K562 (cell line): ENCODE measurements around the gene EPHB4. TPM values are rescaled to one million over a fixed set of nuclear protein-coding genes. Genes with fewer than 3 reads are reported as not detected.
A peak's percentile ranks its signal among the peaks of the same experiment; 100 is the strongest.

Experiments used
- ATAC-seq: fragments of 200-7000 bp; cut with Tn5 transposase; 3 replicates; pipeline ENCODE4 v1.9.1; 2020; ENCODE audit warnings: moderate library complexity
- BruUV-seq: library from RNA; stranded (reverse); fragments of 400-500 nt; replicated peaks from 2 replicates; lab custom pipeline; 2021; lab: Mats Ljungman, UMichigan
- CTCF ChIA-PET: fragments of 300-600 bp; formaldehyde crosslinking; extraction: SDS; loops from one replicate; lab custom pipeline; 2021; ENCODE audit warnings: low intra/inter-chr PET ratio; lab: Yijun Ruan, JAX
- POLR2A ChIA-PET: fragments of 300-600, 350-650 bp; sonication (Branson Sonifier 250); formaldehyde crosslinking; extraction: SDS; loops from one replicate; lab custom pipeline; 2021; ENCODE audit warnings: antibody characterized with exemption, inconsistent platforms; lab: Yijun Ruan, JAX
- DNase-seq, 4 experiments: peaks; one replicate each; pipeline versions ENCODE4 v3.0.0 to v3.0.0-alpha.2; 2011 to 2018; ENCODE audit warnings: low spot score in 3 of 4, mixed read lengths in 3 of 4; ENCODE audit errors: extremely low read depth in 1 of 4
- FAIRE-seq: peaks from 2 replicates; lab custom pipeline; 2011; peaks lifted over from hg19 to GRCh38; lab: Jason Lieb, UNC
- H2AFZ ChIP-seq: 2 replicates; pipeline ENCODE4 v1.6.0; 2011; ENCODE audit warnings: low read depth, low read length, control low read depth, inconsistent platforms
- H3K27ac ChIP-seq: fragments of 200-600 bp; 3 replicates; pipeline ENCODE4 v1.8.0; 2011; ENCODE audit warnings: low read depth, mild to moderate bottlenecking, control low read depth, inconsistent platforms, low read length, moderate library complexity, mixed read lengths; ENCODE audit errors: extremely low read depth
- H3K27me3 ChIP-seq, 2 experiments: fragments of 300-600 bp in 1 of 2; 2 replicates in 1 of 2; 3 replicates in 1 of 2; pipeline versions ENCODE4 v1.6.0 to v1.8.0; 2011; ENCODE audit warnings: inconsistent platforms in 2 of 2, low read length in 2 of 2, mild to moderate bottlenecking in 1 of 2, mixed read lengths in 1 of 2, moderate library complexity in 1 of 2; ENCODE audit not compliant: control insufficient read depth in 2 of 2, insufficient read depth in 2 of 2
- H3K36me3 ChIP-seq: fragments of 300-600 bp; 3 replicates; pipeline ENCODE4 v1.8.0; 2011; ENCODE audit warnings: mild to moderate bottlenecking, low read length, inconsistent platforms; ENCODE audit not compliant: control insufficient read depth, insufficient read depth
- H3K4me1 ChIP-seq, 2 experiments: fragments of 200-600 bp in 1 of 2; replicated peaks in 1 of 2; 2 replicates in 1 of 2; 3 replicates in 1 of 2; pipeline versions ENCODE4 v1.5.1 to v1.8.0; 2011; ENCODE audit warnings: inconsistent platforms in 2 of 2, low read length in 2 of 2, mild to moderate bottlenecking in 1 of 2, mixed read lengths in 1 of 2, moderate library complexity in 1 of 2; ENCODE audit not compliant: control insufficient read depth in 2 of 2, insufficient read depth in 2 of 2
- H3K4me2 ChIP-seq: 2 replicates; pipeline ENCODE4 v1.6.1; 2011; ENCODE audit warnings: low read length, control low read depth, inconsistent platforms, mixed read lengths; ENCODE audit not compliant: insufficient read depth
- H3K4me3 ChIP-seq: fragments of 200-600 bp; sonication (generic), shearing (Covaris generic); 2 replicates; pipeline ENCODE4 v1.5.1; 2016; ENCODE audit warnings: control low read depth, inconsistent platforms
- H3K79me2 ChIP-seq: fragments of 200-600 bp; 3 replicates; pipeline ENCODE4 v1.8.0; 2011; ENCODE audit warnings: low read length, inconsistent platforms; ENCODE audit not compliant: control insufficient read depth, insufficient read depth
- H3K9ac ChIP-seq, 2 experiments: 2 replicates each; pipeline versions ENCODE4 v1.6.0 to v1.6.1; 2011; ENCODE audit warnings: low read depth in 2 of 2, low read length in 2 of 2, control low read depth in 1 of 2, inconsistent platforms in 1 of 2, mild to moderate bottlenecking in 1 of 2, mixed read lengths in 1 of 2; ENCODE audit not compliant: insufficient read depth in 1 of 2
- H3K9me1 ChIP-seq: one replicate; pipeline ENCODE4 v1.6.0; 2011; ENCODE audit warnings: inconsistent platforms, mild to moderate bottlenecking, low read length, moderate library complexity; ENCODE audit not compliant: control insufficient read depth, insufficient read depth
- H3K9me3 ChIP-seq: replicated peaks from 2 replicates; pipeline ENCODE4 v1.5.1; 2011; ENCODE audit warnings: low read depth, low read length, inconsistent platforms; ENCODE audit not compliant: control insufficient read depth, insufficient read depth
- H4K20me1 ChIP-seq: replicated peaks from 2 replicates; pipeline ENCODE4 v1.6.1; 2011; ENCODE audit warnings: low read length, inconsistent platforms, mixed read lengths; ENCODE audit not compliant: control insufficient read depth, insufficient read depth
- CHD2 ChIP-seq: IDR thresholded peaks from 2 replicates; pipeline ENCODE4 v1.6.1; 2011; ENCODE audit warnings: low read depth, low read length
- CREBBP ChIP-seq: IDR thresholded peaks from one replicate; pipeline ENCODE4 v1.6.1; 2012; ENCODE audit warnings: low read depth, mild to moderate bottlenecking, control low read depth, inconsistent platforms, low read length
- EP400 ChIP-seq: fragments of 450-650 bp; IDR thresholded peaks from 2 replicates; pipeline ENCODE4 v1.6.1; 2017; ENCODE audit warnings: antibody characterized with exemption, mild to moderate bottlenecking, moderate library complexity
- FOXJ2 ChIP-seq: fragments of 200-800 bp; sonication (Bioruptor generic); IDR thresholded peaks from 2 replicates; pipeline ENCODE4 v1.6.1; 2016; ENCODE audit warnings: missing genetic modification characterization, missing compliant biosample characterization
- GATAD2A ChIP-seq: fragments of 450-650 bp; IDR thresholded peaks from 2 replicates; pipeline ENCODE4 v1.6.1; 2017
- KLF10 ChIP-seq: fragments of 250-450 bp; sonication (Bioruptor Pico); IDR thresholded peaks from 2 replicates; pipeline ENCODE4 v1.6.1; 2021; ENCODE audit warnings: matching md5 sums
- MCM7 ChIP-seq, 2 experiments: fragments of 450-650 bp; IDR thresholded peaks; 2 replicates each; pipeline ENCODE4 v1.6.1; 2016 to 2018
- NFIC ChIP-seq: fragments of 450-650 bp; IDR thresholded peaks from 2 replicates; pipeline ENCODE4 v1.6.1; 2017; ENCODE audit warnings: mild to moderate bottlenecking, inconsistent platforms
- RBM22 ChIP-seq: fragments of 200-400 bp; formaldehyde crosslinking; IDR thresholded peaks from 2 replicates; pipeline ENCODE4 v1.6.1; 2018; ENCODE audit warnings: low read length, low read depth; ENCODE audit not compliant: poor library complexity, severe bottlenecking
- ZNF583 ChIP-seq: fragments of 250-450 bp; sonication (Bioruptor Pico); IDR thresholded peaks from 2 replicates; pipeline ENCODE4 v1.4.0; 2020
- ZNF695 ChIP-seq: fragments of 450-650 bp; formaldehyde crosslinking; IDR thresholded peaks from 2 replicates; pipeline ENCODE4 v1.4.0; 2020; ENCODE audit warnings: mild to moderate bottlenecking, moderate library complexity
- WGBS: fragments of 100-300 bp; shearing (Covaris generic); methylation state at CpG from one replicate; pipeline ENCODE4 v1.1.6; 2016; ENCODE audit warnings: low coverage, mixed read lengths; ENCODE audit not compliant: insufficient coverage; ENCODE audit errors: missing lambda C conversion rate; 5-methylcytosine and 5-hydroxymethylcytosine counted together
- in situ Hi-C: fragments of 300-500 bp; cut with MboI; formaldehyde crosslinking; loops from 4 replicates; pipeline ENCODE4 v1.15.0; 2018; ENCODE audit warnings: inconsistent platforms, mixed read lengths
- intact Hi-C: fragments of 100-400 bp; cut with micrococcal nuclease; formaldehyde crosslinking; loops from 2 replicates; pipeline ENCODE4 v1.14.2; 2022
- polyA plus RNA-seq, 8 experiments: library from polyadenylated mRNA; depleted of rRNA in 4 of 8; stranded (reverse) in 5 of 8; unstranded in 3 of 8; fragments of >200 nt; fragmentation: Nextera tagmentation in 2 of 8; fragmentation: Illumina TruSeq in 1 of 8; extraction: Ambion mirVana in 2 of 8; extraction: Trizol in 1 of 8; gene quantifications; 2 replicates each; pipeline versions ENCODE4 v1.2.1 to v1.2.3, GENCODE V29; 2011 to 2014; ENCODE audit warnings: inconsistent platforms in 1 of 8, missing spikeins in 1 of 8
- total RNA-seq, 7 experiments: library from RNA; depleted of rRNA in 6 of 7; stranded (reverse); fragments of >200 nt in 6 of 7; fragmentation: Illumina TruSeq in 2 of 7; extraction: Trizol in 2 of 7; gene quantifications; 2 replicates each; pipeline versions ENCODE4 v1.2.1 to v1.2.3, GENCODE V29; 2011 to 2021; ENCODE audit warnings: low replicate concordance in 1 of 7
- TF ChIP-seq, protein P1 (sequence below): fragments of 450-650 bp; formaldehyde crosslinking; IDR thresholded peaks from 2 replicates; pipeline ENCODE4 v1.4.0; 2022; ENCODE audit warnings: missing genetic modification characterization
- TF ChIP-seq, protein P2 (sequence below): IDR thresholded peaks from 2 replicates; pipeline ENCODE4 v1.6.1; 2014; ENCODE audit warnings: antibody characterized with exemption
- TF ChIP-seq, protein P3 (sequence below), 2 experiments: fragments of 450-650 bp in 1 of 2; sonication (generic) in 1 of 2; formaldehyde crosslinking in 1 of 2; IDR thresholded peaks in 1 of 2; conservative IDR thresholded peaks in 1 of 2; 2 replicates each; pipeline versions ENCODE4 v1.6.1 to v1.8.1; 2016 to 2023; ENCODE audit warnings: mild to moderate bottlenecking in 2 of 2, moderate library complexity in 2 of 2, inconsistent platforms in 1 of 2, missing genetic modification reagents in 1 of 2
- TF ChIP-seq, protein P4 (sequence below): fragments of 250-450 bp; sonication (Bioruptor Pico); IDR thresholded peaks from 2 replicates; pipeline ENCODE4 v1.8.0; 2022; ENCODE audit warnings: inconsistent platforms, mild to moderate bottlenecking, moderate library complexity, borderline replicate concordance

The EPHB4 gene
- total and polyA plus RNA-seq, 9 of the 15 experiments (the other 6 are each of a cell fraction or from before 2014, with no cell fraction given): 1.2 to 82.1 (median 37.9) TPM

DNA sequence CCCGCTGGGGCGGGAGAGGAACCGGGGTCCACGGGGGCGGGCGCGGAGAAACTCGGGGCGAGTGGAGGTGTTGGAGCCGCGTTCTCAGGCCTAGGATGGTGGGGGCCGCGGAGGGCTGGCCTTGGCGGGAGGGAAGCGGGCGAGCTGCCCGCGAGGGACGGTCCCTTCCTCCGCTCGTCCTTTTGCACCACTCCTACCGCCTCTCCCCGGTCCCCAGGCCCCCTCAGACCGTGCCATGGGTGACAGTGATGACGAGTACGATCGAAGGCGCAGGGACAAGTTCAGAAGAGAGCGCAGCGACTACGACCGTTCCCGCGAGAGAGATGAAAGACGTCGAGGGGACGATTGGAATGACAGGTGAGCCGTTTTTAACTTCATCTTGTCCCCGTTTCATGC is 48.0 kb upstream of the EPHB4 start:
- peak overlapping the region; percentile 88 for H2AFZ ChIP-seq
- TF ChIP-seq GATAD2A: 0 out of 2 replicates have a peak, but pooled peaks have one; percentile 25
- no peak for TF ChIP-seq EP400
- no peak for TF ChIP-seq RBM22
- TF ChIP-seq CREBBP: no peak
- TF ChIP-seq, protein P1, sequence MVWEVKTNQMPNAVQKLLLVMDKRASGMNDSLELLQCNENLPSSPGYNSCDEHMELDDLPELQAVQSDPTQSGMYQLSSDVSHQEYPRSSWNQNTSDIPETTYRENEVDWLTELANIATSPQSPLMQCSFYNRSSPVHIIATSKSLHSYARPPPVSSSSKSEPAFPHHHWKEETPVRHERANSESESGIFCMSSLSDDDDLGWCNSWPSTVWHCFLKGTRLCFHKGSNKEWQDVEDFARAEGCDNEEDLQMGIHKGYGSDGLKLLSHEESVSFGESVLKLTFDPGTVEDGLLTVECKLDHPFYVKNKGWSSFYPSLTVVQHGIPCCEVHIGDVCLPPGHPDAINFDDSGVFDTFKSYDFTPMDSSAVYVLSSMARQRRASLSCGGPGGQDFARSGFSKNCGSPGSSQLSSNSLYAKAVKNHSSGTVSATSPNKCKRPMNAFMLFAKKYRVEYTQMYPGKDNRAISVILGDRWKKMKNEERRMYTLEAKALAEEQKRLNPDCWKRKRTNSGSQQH (CRISPR knock-in tag): no peak
- TF ChIP-seq NFIC: 0 out of 2 replicates have a peak, but pooled peaks have one; percentile 5
- TF ChIP-seq MCM7 (IDR thresholded peaks at IDR 0.05): no peak
- TF ChIP-seq CHD2: peak; percentile 84
- TF ChIP-seq, protein P2, sequence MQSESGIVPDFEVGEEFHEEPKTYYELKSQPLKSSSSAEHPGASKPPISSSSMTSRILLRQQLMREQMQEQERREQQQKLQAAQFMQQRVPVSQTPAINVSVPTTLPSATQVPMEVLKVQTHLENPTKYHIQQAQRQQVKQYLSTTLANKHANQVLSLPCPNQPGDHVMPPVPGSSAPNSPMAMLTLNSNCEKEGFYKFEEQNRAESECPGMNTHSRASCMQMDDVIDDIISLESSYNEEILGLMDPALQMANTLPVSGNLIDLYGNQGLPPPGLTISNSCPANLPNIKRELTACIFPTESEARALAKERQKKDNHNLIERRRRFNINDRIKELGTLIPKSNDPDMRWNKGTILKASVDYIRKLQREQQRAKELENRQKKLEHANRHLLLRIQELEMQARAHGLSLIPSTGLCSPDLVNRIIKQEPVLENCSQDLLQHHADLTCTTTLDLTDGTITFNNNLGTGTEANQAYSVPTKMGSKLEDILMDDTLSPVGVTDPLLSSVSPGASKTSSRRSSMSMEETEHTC: 0 out of 2 replicates have a peak, but pooled peaks have one; percentile 12
- no peak for TF ChIP-seq ZNF695 (CRISPR knock-in tag)
- no peak for TF ChIP-seq ZNF583 (CRISPR knock-in tag)
- TF ChIP-seq, protein P3, sequence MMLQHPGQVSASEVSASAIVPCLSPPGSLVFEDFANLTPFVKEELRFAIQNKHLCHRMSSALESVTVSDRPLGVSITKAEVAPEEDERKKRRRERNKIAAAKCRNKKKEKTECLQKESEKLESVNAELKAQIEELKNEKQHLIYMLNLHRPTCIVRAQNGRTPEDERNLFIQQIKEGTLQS (IDR thresholded peaks at IDR 0.05): no peak; the same call in none of the 2 replicates
- TF ChIP-seq, protein P3 (CRISPR knock-in tag; conservative IDR thresholded peaks at IDR 0.05): peak; percentile 40; the same call in 1 of the 2 replicates
- TF ChIP-seq, protein P4, sequence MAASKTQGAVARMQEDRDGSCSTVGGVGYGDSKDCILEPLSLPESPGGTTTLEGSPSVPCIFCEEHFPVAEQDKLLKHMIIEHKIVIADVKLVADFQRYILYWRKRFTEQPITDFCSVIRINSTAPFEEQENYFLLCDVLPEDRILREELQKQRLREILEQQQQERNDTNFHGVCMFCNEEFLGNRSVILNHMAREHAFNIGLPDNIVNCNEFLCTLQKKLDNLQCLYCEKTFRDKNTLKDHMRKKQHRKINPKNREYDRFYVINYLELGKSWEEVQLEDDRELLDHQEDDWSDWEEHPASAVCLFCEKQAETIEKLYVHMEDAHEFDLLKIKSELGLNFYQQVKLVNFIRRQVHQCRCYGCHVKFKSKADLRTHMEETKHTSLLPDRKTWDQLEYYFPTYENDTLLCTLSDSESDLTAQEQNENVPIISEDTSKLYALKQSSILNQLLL (CRISPR knock-in tag): no peak
- TF ChIP-seq FOXJ2 (tag): no peak
- no peak for TF ChIP-seq KLF10

More for the DNA sequence above, 48.0 kb upstream of the EPHB4 start:
- peak overlapping the region; percentile 100 for H3K4me2 ChIP-seq
- peaks cover 6% of the 10 kb centered on the region; the same call in 1 of the 2 replicates for H4K20me1 ChIP-seq
- 1% methylated on average over 22 of the region's 39 CpGs for WGBS
- H3K4me1 ChIP-seq: peaks cover 20 to 52% of the 10 kb centered on the region in 2 experiments; a peak in 4 of 5 replicates
- peak overlapping the region; percentile 96 for H3K27ac ChIP-seq
- no peak for FAIRE-seq
- peaks cover 88% of the 10 kb centered on the region for H3K36me3 ChIP-seq
- BruUV-seq: no TSS peak
- intact Hi-C loops: no loop called here
- peak; percentile 56 for ATAC-seq
- no peaks in the 10 kb centered on the region for H3K27me3 ChIP-seq
- peak in 1 of 4 experiments; percentile 60 for DNase-seq
- no peaks in the 10 kb centered on the region for H3K9me1 ChIP-seq
- ChIA-PET POLR2A (interaction anchor here (0.6 to 6.2 kb wide), 19 partner anchors 12 to 439 kb away, joined by 3 to 144 read pairs (median 4); partner anchors contain the start of genes EPHB4, POP7, SLC12A9 and UFSP1), CTCF (interaction anchor here (0.6 kb wide), 1 partner anchor 957 kb away, joined by 3 read pairs; no protein-coding TSS in a partner anchor)
- H3K9me3 ChIP-seq: no peaks in the 10 kb centered on the region
- peak overlapping the region; percentile 100 for H3K4me3 ChIP-seq
- in situ Hi-C loops: no loop called here
- H3K79me2 ChIP-seq: peaks cover 67% of the 10 kb centered on the region
- H3K9ac ChIP-seq: peak overlapping the region; percentile 94 to 98
